ENCODE results near the gene DPP6.

Gene DPP6

GRCh38 chr7:154569916-154570315, 517.7 kb downstream of the DPP6 start:
- ChIA-PET POLR2A (no interaction called here), CTCF (no interaction called here)

GRCh38 chr7:154571772-154572171, 519.6 kb downstream of the DPP6 start:
- CTCF ChIA-PET = no interaction called here
- POLR2A ChIA-PET = no interaction called here

More at GRCh38 chr7:154569916-154570315, 517.7 kb downstream of the DPP6 start:
- TF ChIP-seq CTCF (IDR thresholded peaks at IDR 0.05; ENCODE audit: control extremely low read depth, extremely low read depth, low read depth, missing control alignments) = no peak
- DNase-seq (ENCODE audit: extremely low spot score) = no peak

GRCh38 chr7:154574235-154574634, 522.0 kb downstream of the DPP6 start:
- CTCF ChIA-PET = no interaction called here
- no peak for TF ChIP-seq CTCF (IDR thresholded peaks at IDR 0.05; ENCODE audit: control extremely low read depth, extremely low read depth, low read depth, missing control alignments)
- DNase-seq (ENCODE audit: extremely low spot score) = no peak
- POLR2A ChIA-PET = no interaction called here

More at GRCh38 chr7:154571772-154572171, 519.6 kb downstream of the DPP6 start:
- no peak for DNase-seq (ENCODE audit: extremely low spot score)
- no peak for TF ChIP-seq CTCF (IDR thresholded peaks at IDR 0.05; ENCODE audit: control extremely low read depth, extremely low read depth, low read depth, missing control alignments)

GRCh38 chr7:154575497-154575896, 523.3 kb downstream of the DPP6 start:
- CTCF ChIA-PET = no interaction called here
- POLR2A ChIA-PET = no interaction called here
- no peak for DNase-seq (ENCODE audit: extremely low spot score)
- TF ChIP-seq CTCF (IDR thresholded peaks at IDR 0.05; ENCODE audit: control extremely low read depth, extremely low read depth, low read depth, missing control alignments) = no peak

GRCh38 chr7:154576604-154577003, 524.4 kb downstream of the DPP6 start:
- no peak for TF ChIP-seq CTCF (IDR thresholded peaks at IDR 0.05; ENCODE audit: control extremely low read depth, extremely low read depth, low read depth, missing control alignments)
- DNase-seq (ENCODE audit: extremely low spot score) = no peak
- ChIA-PET CTCF (no interaction called here), POLR2A (no interaction called here)

GRCh38 chr7:154577141-154577873, 525.1 kb downstream of the DPP6 start:
- ChIA-PET CTCF (no interaction called here), POLR2A (no interaction called here)
- DNase-seq (ENCODE audit: extremely low spot score) = no peak
- TF ChIP-seq CTCF (IDR thresholded peaks at IDR 0.05; ENCODE audit: control extremely low read depth, extremely low read depth, low read depth, missing control alignments) = no peak

Data from GM10248 (cell line).